Retina (tissue), 1 donor: ENCODE results near the gene AMDHD1.
"Not testable (repeated sequence)": the region's sequence is repeated elsewhere in the genome, so short reads cannot be mapped to it uniquely, and the experiment has no call there.

Experiments used
- DNase-seq: peaks from one replicate; pipeline ENCODE4 v3.0.0-alpha.2; 2016

AMDHD1 gene

GRCh38 chr12:95966287-95966870 is 23.2 kb downstream of the AMDHD1 start:
- DNase-seq = no peak

- no peak for DNase-seq
Measured at GRCh38 chr12:95967301-95967700, 24.2 kb downstream of the AMDHD1 start.

DNA sequence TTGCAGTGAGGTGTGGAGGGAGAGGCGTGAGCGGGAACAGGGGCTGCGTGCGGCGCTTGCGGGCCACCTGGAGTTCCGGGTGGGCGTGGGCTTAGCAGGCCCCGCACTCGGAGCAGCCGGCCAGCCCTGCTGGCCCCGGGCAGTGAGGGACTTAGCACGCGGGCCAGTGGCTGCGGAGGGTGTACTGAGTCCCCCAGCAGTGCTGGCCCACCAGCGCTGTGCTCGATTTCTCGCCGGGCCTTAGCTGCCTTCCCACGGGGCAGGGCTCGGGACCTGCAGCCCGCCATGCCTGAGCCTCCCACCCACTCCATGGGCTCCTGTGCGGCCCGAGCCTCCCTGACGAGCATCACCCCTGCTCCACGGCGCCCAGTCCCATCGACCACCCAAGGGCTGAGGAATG is 26.0 kb downstream of the AMDHD1 start:
- DNase-seq = not testable (repeated sequence)

DNA sequence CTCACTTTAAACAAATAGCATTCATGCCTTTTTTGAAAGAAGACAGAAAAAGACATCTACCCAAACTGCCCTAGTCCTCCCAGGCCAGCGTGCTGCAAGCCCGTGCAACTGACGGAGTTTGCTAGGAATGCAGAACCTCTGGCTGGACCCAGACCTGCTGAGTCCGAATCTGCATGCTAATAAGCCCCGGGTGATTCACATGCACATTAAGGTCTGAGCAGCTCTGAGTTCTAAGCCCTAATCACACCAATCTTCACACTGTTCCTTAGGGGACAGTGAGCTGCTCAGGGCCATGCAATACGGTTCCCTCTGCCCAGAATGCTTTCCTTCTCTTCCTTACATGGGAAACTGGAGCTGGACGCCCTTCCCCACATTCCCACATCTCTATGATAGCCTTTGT is 27.8 kb downstream of the AMDHD1 start:
- DNase-seq = no peak

DNA sequence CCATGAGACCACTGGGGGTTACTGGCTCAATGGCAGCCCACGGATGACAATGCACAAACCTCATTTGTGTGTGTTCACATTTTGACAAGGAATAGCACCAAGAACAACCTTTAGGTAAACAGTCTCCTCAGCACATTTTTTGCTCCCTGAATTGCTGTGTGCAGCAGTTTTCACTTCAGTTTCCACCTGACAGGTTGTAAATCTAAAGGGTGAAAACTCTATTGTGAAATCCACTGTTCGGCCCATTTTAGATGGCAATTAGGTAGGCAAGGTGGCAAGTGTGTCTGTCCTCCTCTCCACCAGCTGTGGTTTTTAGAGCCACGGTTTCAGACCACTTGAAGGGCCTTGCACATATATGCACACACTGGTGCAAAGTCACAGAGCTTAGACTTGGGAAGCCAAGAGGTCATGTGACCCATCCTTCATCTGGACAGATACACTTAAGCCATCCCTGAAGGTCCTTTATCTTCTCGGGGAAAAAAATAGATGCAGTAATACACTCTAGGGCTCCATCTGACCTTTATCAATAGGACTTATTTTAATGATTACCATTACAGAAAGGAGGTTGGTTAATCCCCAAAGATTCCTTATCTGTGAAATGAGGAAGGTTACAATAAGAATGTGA is 29.8 kb downstream of the AMDHD1 start:
- DNase-seq = no peak

DNA sequence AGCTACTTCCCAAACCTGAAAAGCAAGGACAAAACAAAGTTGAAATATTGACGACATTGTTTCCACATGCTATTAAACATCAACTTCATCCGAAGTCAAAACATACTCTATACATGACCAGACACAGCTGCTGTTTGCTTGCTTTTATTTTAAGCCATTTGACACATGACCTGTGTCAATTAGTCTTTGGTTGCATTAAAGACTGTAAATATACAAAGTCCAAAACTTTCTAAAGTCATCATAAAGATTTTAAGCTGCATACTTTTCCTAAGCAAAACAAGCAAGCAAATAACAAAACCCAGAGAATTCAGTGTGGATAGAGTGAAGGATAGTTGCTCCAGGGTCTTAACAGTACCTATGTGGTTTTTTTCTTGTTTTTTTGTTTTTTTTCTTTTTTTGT is 31.2 kb downstream of the AMDHD1 start:
- no peak for DNase-seq

DNA sequence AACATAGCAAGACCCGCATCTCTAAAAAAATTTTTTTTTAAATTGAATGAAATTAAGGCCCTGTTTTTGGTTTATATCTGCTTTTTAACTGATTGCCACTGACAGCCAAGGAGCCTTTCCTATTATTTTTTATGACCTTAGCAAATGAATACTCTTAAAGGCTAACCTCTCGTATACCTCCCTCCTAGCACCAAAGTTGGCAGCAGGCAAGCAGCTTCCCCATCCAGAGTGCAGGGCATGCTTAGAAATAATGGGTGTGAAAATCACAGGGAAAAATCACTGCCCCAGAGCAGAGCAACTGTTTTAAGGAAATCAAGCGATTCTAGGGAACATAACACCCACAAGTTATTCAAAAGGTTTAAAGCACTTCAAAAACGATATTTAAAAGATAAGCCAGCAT is 32.4 kb downstream of the AMDHD1 start:
- no peak for DNase-seq

DNA sequence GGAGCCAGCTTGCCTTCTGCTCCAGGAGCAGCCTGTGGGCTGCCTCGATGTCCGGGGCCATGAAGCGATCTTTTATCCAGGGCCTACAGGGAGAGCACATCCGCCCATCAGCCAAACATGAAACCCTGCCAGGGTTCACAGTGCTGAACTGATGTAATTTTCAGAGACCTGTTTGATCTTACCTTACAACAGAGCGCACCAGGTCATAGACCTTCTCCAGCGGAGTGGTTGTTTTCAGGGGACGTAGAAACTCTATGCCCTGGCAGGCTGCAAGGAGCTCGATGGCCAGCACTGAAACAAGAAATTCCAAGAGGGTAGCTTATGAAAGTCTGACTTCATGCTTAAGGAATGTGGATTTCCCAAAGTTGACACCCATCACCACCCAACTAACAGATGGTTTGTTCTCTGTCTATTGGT is 33.3 kb downstream of the AMDHD1 start:
- DNase-seq = no peak

DNA sequence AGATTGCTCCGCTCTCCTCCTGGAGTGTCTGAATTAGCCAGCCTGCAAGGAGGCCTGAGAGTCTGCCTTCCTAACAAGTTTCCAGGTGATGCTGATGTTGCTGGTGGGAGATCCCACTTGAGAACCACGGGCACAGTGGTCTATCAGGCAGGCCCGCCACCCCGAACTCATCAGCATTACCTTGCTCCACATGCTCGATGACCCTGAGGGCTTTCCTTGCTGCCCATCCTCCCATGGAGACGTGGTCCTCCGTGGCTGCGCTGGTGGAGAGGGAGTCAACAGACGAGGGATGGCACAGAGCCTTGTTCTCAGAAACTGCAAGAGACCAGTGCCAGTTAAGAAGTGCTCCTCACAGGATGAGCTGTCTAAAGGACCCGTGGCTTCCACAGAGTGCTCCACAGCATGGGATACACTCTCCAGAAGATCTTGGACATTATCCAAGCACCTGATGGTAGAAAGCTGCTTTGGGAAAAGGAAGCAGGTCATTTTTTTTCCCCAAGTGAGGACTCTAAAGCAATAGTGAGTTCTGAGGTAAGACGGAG is 34.7 kb downstream of the AMDHD1 start:
- no peak for DNase-seq

DNA sequence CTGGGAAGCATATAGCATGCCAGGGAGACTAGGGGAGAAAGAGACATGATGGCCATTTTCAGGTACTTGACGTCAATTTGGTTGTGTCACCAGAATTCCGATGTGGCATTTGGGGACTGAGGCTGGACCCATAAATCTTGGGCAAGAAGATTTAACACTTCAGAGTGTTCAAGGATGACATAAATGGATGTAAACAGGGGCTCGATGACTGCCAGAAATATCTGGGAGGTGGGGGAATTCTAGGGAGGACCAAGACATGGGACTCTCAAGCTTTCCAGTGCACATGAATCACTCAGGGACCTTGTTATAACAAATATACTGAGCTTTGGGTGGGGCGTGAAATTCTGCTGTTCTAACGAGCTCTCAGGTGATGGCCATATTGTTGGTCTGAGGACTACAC is 35.2 kb downstream of the AMDHD1 start:
- no peak for DNase-seq

DNA sequence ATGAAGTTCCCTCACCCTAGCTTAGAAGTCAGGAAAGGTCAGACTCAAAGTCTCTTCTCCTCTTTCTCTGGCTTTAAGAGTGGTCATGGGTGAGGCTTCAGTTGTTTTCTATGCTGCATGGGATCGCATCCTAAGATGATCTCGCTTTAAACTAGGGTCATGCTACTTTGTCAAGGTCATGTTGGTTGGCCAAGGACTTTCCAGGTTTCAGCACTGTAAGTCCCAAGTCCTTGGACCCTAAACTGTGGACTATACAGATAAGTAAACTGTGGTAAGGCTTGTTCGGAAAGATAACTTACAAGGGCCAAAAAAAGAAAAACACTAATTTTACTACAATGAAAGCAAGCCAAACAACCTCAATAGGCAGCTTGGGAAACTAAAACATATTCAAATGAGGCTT is 35.6 kb downstream of the AMDHD1 start:
- no peak for DNase-seq

- DNase-seq = no peak
Measured at GRCh38 chr12:95980437-95980836, 37.3 kb downstream of the AMDHD1 start.

GRCh38 chr12:95982602-95983001 is 39.5 kb downstream of the AMDHD1 start:
- DNase-seq = no peak

GRCh38 chr12:95984682-95985081 is 41.6 kb downstream of the AMDHD1 start:
- DNase-seq = no peak

DNA sequence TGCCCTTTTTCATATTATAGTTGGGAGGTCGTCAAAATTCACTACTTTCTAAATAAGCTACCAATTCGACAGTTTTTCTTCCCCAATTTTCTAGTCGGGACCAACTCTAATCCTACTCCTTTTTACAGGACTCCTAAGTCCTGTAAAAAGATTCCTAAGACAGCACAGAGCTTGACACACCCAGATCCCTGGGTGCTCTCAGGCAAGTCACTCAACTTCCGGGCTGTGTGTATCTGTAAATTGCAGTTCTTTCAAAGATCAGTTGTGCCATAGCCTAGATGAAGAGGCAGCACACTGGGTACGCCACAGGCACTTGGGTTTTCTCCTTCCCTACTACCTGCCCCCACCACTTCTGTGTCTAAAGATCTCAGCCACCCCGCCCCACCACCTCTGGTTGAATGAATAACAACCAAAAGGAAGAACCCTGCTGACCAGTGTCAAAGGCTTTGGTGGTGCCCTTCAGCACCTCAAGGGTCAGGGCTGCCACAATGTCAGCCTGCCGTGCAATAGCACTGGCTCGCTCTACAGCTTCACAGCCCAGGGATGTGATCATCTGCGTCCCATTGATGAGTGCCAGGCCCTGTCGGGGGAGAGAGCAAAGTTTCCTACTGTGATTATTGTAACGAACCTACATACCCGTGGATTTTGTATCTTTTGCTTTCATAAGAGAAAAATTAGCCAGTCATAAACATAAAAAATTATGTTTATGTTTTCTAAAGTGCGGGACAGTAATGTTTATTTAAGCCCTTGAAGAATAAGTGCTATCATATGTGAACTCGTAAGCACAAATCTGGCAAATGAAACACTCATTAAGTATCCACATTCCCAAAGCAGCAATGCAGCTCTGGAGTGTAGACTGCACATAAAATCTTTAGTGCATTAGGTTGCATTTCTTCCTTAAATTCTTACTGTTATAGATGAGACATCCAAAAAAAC is 43.8 kb downstream of the AMDHD1 start:
- no peak for DNase-seq

GRCh38 chr12:95988506-95989275 is 45.6 kb downstream of the AMDHD1 start:
- DNase-seq = no peak

- no peak for DNase-seq
Measured at GRCh38 chr12:95989504-95990123, 46.5 kb downstream of the AMDHD1 start.

DNA sequence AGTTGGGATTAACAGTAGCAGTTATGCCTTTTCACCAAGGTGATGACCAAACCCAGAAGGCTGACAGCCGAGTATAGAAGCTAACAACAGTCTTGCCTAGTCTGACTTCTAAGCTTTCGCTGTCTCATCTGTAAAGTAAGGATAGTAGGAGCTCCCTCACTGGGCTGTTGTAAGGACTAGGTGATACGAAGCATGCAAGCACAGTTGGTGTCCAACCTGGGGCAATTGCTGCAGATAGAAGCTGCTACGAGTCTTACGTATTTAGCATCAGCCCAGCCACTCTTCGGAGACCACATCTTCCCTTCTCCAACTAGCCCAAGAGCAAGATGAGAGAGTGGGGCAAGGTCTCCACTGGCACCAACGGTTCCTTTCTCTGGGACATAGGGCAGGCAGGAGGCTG is 47.0 kb downstream of the AMDHD1 start:
- DNase-seq = no peak

DNA sequence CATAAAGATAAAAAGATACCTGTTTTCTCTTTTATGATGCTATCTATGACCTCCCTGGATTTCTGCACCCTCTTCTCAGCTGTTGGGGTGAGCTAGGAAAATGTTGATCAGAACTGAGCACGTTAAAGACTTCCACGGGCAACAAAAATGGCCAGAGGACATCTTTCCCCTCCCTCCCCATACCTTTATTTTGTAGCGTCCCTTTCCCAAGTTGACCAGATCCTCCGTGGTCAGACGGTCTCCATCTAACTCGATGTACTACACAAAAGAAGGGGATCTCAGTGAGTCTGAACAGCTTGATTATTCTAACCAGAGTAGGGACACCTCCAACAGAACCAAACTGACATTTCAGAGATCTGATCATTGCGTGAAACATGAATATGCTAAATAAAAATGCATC is 50.8 kb downstream of the AMDHD1 start:
- no peak for DNase-seq

- no peak for DNase-seq
Measured at GRCh38 chr12:95994476-95994875, 51.3 kb downstream of the AMDHD1 start.

GRCh38 chr12:95995238-95996031 is 52.3 kb downstream of the AMDHD1 start:
- no peak for DNase-seq
